Fibroblast of skin of right biceps (primary cell): Measurements from ENCODE around the gene ZSCAN18.

Experiments
- DNase-seq: peaks from one replicate; pipeline ENCODE4 v3.0.0-alpha.2; 2013

Gene ZSCAN18

DNA sequence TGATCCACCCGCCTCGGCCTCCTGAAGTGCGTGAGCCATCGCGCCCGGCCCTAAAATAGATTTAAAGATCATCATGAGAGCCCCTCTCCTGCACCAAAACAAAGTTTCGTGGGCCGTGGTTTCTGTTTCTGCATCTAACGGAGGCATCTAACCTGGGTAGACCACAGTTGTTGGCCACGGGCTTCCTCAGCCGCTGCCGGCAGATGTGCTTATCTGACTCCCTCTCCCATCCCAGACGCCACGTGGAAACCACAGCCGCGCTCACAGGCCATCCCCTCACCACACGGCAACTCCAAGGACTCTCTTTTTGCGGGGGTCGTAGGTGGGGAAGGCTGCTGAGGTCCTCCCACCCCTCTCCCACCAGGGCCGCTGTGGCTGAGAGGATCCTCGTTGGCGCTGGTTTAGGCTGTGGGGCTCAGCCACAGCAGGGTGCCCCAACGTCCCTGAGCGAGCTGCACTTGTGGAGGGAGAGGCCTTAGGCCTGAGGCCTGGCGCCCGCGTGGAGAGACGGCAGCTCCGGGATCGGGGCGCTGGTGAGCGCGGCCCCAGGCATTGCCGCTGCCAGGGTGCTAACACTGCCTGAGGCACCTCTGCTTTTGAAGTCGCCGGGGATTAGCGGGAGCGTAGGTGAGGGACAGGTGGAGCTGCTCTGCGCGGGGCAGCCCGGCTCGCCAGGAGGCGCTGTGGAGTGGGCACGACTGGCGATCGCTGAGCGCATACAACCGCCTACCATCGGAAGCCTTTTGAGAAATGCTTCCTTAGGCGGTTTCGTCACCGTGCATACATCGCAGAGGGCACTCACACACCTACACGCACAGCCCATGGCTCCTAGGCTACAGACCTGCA, 55.3 kb downstream of the ZSCAN18 start:
- DNase-seq: no peak

DNA sequence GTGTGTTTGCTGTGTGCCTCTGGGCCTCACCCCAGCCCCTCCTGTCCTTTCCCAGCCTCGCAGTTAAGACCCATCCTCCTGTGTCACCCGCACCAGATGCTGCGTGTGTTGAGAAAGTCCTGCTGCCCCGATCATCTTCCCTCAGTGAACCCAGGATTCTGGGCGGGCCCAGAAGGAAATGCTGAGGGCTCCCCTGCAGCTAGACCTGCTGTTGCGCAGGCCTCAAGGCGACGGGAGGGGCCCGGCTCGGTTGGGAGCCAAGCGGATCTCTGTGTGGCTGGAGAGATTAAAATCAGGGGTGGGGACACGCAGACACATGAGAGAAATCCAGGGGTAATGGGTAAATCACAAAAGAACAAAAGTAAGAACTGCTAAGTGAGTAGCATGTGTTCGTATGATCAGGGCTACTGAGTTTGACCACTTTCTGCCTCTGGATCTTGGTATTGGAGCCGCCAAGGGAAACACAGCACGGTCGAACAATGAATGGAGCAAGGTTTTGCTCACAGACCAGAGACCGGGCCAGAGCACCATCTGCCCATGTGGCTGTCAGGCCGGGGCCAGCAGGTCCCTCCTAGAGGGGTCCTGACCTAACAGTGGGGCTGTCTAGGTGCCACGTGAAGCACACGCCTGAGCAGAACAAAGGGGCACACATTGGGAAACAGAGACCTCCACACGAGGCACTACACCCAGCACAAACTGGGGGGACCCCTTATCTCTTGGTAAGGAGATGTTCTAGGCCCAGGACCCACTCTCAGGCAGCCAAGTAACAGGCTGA, 57.1 kb downstream of the ZSCAN18 start:
- DNase-seq: no peak

DNA sequence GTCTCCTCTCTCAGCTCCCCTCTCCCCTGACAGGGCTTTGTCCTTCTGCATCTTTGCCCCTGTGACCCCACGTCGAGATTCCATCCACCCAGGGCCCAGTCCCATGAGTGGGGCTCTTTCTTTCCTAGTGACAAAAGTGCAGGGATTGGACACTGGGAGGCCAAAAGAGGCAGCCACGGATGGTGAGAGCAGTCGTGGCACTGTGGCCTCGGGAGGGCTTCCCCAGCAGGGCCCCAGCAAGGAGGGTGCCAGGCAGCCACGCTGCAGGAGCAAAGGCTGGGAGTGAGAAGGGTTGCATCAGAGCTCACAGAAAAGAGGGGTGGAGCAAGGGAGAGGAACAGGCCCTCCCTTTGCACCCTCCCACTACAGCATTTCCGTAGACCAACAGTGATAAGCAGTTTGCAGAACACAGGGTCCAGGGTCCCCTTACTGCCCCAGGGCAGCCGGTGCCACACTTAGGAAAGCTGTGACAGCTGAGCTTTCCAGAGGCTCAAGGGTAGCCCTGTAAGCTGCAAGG, 59.3 kb downstream of the ZSCAN18 start:
- no peak for DNase-seq

DNA sequence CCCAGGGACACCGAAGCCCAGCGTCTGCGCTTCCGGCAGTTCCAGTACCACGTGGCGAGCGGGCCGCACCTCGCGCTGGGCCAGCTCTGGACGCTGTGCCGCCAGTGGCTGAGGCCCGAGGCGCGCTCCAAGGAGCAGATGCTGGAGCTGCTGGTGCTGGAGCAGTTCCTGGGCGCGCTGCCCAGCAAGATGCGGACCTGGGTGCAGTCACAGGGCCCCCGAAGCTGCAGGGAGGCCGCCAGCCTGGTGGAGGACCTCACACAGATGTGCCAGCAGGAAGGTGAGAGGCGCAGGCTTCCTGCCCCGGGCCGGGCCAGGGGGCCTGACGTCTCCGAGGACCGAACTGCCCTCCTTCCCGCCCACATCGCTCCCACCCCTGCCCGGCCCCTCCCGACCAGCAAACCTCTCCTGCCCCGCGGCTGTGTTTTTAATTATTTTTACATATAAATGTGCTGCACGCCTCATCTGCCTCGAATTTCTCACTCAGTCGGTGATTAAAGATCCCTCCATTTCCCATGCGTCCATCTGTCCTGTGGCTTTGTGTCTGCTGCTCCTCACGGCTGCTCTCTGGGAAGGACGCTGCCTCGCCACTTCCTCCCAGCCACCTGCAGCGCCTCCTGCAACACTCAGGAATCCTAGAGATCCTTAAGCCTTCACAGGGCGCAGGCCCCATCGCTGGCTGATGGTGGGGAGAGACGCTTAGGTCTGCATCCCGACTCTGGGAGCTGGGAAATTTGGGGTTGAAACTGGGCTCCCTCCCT, 59.9 kb downstream of the ZSCAN18 start:
- DNase-seq: no peak

DNA sequence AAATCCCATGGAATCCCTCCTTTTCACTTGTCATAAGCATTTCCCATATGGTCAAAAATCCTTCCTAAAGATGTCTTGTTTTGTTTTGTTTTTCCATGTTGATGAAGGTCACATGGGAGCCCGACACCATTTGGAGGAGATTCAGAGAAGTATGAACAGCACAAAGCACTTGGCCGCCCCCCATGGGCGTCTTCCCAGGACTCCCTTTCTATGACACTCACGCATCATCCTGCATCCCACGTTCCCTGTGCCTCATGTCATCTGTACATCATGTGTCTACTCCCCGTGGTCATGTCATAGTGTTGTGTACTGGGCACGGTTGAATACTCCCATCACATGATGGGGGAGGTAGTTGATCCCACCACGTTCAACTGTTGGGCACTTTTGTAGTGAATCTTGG, 62.2 kb downstream of the ZSCAN18 start:
- no peak for DNase-seq

DNA sequence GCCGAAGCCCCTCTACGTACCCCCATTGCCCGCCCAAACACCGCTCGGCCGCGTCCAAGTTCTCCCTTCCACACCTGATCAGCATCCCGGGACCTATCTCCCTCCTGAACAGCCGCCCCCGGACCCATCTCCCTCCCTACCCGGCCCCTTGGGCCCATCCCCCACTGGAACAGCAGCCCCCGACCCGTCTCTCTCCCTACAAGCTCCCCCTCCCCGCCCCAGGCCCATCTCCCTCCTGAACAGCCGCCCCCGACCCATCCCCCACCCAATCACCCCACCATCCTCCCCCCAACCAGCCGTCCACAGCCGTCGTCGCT, 63.6 kb downstream of the ZSCAN18 start:
- no peak for DNase-seq
